Endometrial microvascular endothelial cells (primary cell): ENCODE results near the gene SLAMF1. TPM values are rescaled to one million over a fixed set of nuclear protein-coding genes. Genes with fewer than 3 reads are reported as not detected.

ENCODE experiments used
- in situ Hi-C: cut with HindIII; loops from 2 replicates; pipeline ENCODE4 v1.10.0; 2017; ENCODE audit warnings: low sequenced_read_pairs, low pct_unique_long_range_greater_than_20kb; ENCODE audit errors: inconsistent ontology term
- total RNA-seq: library from RNA; depleted of rRNA; stranded (reverse); fragments of >200 nt; gene quantifications from one replicate; pipeline ENCODE4 v1.2.3, GENCODE V29; 2015; ENCODE audit errors: inconsistent ontology term

Gene SLAMF1
- total RNA-seq, 1 donor from 2014 or later: not detected

DNA sequence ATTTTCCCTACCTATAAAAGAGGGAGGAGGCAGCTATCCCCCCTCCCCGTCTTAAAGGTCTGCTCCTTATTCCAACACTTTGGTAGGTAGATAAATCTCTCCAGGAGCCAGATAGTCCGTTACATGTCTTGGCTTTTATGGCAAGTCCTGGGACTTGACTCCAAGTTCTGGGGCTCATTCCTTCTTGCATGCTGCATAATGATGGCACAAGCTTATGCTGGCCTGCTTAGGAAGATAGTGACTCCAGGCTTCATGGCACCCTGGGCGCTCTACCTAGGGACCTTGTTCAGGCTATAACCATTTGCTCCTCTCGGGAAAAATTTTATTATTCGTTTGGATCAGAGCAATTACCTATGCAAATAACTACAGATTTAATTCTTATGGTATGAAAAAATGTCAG lies 3.7 kb downstream of the SLAMF1 start:
- in situ Hi-C loops: no loop called here

DNA sequence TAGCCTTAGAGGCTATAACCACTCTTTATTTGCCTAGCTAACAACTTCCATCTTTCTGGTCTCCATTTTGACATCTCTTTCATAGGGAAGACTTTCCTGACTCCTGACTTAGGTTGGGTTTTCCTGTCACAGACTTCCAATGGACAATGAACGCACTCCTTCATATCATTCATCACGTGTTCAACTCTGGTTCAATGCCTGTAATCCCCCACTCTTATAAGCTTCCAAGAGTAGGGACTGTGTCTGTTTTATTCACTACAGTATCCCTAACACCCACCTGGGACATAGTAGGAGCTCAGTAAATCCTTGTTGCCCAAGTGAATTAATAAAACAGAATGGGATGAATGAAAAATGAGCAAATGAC lies 4.6 kb downstream of the SLAMF1 start:
- in situ Hi-C loops: no loop called here

DNA sequence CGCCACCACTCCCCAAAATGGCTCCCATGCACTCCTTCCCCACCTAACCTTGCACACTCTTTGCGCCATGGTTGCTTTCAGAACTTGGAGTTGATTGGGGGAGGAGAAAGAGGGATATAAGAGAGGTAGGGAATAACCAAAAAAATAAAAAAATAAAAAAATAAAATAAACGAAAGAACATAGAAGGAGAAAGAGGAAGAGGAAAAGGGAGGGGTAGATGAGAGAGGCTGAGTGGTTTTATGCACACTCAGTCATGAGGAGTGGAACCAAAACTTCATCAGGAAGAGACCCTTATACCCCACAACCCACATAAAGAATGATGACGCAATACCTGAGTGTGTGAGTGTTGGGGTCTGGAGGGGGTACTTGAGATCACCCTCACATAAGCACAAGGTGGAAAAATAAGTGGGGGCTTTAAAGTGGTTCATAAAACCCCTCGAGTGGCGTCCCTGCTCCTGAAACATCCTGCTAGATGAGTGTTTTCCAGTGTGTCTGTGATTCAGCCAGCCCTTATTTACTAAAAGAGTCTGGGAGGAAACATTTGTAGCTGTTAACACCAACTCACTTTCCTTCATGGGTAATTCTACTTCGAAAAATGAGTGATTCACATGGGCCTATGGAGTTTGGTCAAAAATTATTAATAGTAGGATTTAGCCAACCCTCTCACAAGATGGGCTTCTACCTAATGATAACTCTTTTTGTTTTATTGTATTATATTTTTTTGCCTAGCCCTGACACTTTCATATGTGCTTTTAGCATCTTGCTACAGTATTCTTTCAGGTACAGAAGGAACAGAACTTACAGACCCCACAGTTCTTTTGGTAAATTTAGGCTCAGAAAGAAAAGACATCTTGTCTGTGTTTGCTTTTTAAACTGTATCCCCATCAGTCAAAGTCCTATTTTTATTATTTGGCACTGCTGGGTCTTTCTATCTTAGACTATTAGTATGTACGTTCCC lies 5.2 kb downstream of the SLAMF1 start:
- in situ Hi-C loops: no loop called here

DNA sequence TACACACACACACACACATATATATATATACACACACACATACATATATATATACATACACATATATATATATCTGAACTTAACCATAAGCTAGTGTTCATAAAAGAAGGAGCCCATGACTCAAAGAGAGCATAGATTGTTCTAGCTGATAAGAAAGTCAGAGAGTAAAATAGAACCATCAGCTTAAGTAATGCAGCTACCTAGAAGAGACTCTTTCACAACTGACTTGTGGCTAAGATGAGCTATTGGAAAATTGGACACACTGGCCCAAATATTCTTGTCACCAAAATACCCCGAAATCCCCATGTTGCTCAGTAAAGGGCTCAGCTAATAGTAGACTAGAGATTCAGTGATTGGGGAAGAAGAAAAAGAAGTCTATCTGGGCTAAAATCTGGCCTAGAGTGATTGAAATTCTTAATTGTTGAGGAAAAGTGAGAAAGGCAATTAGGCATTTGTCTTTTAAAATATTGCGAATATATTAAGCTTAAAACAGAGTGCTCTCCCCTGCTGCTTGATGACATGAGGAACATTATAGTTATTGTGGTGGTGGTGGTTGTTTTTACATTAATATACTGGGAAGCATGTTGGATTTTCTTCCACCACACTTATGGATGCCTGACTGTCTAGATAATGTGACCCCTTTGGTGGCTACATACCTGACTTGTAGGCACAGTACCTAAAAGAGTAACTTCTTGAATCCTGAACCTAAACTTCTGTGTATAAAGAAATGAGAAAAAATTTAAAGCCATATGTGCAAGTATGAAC lies 6.3 kb downstream of the SLAMF1 start:
- in situ Hi-C loops: no loop called here

DNA sequence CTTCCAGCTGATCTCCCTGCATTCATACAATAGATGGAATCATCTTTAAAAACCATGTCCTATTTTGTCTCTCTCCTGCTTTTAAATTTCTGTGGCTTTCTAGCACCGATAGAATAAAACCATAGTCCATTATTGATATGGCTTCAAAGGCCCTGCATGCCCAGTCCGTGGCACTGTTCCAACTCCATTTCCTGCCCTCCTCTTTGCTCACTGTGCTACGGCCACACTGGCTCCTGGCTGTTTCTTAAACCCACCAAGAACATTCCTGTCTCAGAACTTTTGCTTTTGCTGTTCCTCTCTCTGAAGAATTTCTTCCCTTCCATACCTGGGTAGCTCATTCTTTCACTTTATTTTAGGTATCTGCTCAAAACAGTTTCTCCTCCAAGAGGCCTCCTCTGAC lies 7.2 kb downstream of the SLAMF1 start:
- in situ Hi-C loops: no loop called here

DNA sequence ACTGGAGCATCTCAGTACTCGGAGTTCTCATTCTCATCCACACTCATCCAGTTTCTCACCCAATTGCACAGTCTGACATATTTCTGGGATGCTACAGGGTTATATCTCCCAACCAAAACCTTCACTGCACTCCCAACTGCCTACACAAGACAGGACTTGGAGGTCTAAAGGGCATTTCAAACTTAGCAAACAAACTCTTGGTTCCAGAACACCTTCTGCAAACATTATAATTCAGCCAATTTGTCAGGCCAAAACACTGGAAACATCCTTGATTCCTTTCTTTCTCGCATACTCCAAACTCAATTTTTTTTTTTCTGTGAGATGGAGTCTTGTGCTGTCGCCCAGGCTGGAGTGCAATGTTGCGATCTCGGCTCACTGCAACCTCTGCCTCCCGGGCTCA lies 7.9 kb downstream of the SLAMF1 start:
- in situ Hi-C loops: no loop called here

DNA sequence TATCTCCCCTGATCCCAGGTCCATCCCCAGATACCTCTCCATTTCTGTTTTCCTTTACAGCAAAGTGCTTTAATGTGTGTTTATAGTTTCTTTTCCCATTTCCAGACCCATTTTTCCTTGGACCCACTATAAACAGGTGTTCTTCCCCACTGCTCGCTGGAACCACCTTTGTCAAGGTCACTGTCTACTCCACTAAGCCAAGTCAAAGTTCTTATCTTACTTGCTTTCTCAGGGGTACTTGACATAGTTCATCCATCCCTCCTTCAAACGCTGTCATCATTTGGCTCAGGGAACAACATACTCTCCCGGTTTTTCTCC lies 8.3 kb downstream of the SLAMF1 start:
- in situ Hi-C loops: no loop called here

DNA sequence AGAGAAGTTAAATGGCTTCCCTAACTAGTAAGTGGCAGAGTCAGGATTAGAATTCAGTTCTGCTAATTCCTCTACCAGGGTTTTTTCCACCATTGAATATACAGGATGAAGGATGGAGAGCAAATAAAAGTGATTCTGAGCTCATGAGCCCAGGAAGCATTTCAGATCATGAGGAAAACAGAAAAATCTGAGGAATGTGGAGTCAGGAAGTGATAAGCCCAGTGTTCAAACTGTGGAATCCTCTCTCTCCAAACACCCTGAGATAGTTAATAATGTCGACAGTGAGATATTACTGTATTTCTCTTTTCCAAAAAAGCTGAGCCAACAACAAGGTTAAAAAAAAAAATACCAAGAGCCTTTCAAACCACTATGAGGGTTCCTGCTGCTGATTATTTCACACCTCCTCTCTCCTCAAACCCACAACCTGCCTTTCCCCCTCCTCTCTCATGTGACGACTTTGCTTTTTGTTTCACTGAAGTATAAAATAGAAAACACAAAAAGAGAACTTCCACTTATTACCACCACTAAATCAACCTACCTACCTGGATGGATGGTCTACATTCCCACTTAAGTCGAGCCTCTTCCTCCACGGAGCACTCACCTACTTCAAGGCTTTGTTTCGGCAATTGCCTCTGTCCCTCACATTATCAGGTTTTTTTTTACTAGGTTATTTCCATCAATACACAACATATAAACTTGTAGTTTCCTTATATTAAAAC lies 8.9 kb downstream of the SLAMF1 start:
- in situ Hi-C loops: no loop called here

DNA sequence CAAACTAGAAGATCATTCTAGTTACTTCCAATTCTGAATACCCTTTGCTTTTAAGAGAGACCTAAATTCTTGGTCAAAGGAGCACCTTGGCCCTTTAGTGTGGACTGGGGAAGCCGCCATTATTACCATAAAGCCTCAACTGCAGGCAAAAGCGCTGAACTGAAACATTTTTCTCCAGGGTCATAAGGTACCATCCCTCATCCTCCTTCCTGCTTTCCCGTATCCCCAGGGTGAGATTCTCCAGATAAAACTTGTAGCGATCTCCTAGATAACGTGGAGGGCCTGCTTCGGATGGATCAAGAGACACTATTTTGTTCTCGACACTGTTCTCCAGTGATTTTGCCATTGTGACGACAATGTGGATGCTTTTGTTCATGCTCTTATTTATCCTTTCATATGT lies 9.8 kb downstream of the SLAMF1 start:
- in situ Hi-C loops: no loop called here

DNA sequence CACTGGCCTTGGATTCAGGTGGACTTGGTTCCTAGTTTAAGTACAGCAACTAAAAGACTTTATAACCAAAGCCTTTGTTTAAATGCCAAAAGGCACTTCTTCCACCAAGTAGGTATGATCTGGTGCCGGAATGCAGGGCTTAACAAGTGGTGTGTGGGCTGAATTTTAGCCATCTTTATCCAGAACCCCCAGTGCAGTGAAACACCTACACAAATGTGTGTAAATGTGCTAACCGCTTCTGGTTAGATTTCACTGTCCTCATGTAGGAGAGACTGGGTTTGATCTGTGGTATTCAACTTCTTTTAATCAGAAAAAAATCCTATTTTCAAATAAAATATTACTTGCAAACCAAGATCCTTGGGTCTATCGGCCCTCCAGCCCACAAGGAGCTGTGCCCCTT lies 10.3 kb downstream of the SLAMF1 start:
- in situ Hi-C loops: no loop called here

DNA sequence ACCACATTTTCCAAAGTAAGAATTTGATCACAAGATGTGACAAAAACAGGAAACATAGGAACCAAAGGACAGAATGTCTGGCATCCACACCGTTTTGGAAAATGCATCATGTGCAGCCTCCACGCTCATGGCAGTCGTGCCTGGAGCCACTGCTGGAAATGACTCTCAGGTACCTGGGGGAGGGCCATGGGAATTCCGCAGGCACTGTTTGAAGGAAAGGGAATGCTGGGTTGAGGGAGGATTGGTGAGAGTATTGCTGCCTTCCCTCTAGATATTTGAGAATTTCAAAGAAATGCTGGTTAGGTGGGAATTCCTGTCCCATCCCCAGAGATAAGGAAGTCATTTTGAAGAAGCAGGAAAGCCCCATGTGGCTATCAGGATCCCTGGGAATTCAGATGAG lies 10.8 kb downstream of the SLAMF1 start:
- in situ Hi-C loops: no loop called here

DNA sequence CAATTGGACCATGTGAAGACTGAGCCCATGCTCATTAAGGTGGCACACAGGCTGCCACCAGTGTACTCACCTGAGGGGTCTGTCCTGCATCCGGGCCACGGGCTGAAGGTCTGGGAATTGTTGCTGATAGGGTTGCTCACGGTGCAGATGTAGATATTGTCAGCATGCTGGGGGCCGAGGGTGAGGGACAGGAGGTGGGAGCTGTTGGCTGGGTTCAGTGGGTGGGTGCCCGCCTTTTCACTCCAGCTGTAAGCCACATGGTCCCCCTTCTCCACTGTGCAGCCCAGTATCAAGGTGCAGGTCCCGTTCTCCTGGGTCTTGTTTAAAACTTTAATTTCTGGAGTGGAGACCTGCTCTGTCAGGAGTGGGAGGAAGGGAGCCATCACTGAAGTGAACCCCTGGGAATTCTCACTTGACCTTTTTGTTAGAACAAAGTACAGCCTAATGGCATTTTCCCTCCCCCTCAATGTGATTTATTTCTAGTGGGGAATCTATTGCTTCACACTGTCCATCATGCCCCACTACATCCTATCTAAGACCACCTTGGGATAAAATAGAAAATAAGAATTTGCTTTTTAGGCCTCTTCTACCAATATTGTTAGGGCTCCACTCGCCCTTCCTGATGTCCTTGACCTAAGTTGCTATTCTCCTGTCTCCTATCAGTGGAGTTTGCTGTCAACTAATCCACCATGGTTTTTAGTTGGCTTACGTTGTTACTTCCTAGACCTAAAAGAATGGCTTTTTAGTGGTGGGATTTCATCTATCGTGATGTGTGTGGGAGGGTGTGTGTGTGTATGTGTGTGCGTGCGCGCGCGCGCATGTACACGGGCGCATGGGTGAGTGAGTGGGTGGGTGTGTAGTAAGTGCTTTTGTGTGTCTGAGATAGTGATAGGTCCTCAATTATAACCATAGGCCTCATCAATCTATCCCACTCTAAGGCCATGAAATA lies 12.0 kb downstream of the SLAMF1 start:
- in situ Hi-C loops: no loop called here

DNA sequence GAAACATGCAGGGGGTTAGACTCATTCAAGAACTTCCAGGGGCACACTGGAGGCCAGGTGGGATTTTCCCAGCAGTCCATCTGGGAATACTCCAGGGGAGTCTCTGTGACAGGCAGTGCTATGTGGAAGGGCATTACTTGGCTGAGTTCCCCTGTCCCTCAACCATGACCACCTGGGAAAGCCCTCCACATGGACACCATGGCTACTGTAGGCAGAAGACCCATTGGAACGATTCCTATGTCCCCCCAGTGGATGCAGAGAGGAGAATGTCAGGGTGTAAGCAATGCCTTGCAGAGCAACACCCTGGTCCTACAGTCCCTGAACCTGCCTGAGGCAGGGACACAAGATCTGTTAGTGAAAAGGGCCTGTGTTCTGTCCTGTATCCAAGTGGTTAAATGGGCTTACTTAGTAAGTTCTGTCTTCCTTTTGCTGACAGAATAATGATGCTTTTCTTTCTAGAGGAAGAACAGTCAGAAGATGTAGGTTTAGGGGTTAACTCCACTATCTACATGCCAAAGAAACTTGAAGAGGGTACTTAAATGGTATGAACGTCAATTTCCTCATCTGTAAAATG lies 13.4 kb downstream of the SLAMF1 start:
- in situ Hi-C loops: no loop called here

DNA sequence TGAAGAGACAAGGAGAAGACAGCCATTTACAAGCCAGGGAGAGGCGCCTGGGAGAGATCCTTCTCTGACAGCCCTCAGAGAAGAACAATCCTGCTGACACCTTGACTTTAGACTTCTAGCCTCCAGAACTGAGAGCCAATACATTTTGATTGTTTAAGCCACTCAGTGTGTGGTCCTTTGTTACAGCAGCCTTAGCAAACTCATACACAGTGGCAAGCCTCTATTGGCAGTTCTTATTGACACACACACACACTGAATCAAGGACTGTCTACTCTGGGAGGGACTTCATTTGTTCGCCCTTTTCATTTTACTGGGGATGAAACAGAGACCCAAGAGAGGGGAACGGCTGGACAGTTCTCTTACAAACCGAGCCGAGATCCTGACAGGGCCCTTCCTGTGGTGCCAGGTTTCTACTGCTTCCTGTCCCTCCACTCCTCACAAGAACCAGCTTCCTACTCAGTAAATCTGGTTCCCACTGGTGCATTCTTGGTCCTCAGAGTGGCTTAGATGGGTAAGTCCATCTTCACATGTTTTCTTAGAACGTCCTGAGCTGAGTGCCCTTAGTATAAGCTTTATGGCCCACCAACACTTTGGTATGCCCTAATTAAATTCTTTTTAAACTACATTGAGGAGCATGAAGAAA lies 14.7 kb downstream of the SLAMF1 start:
- in situ Hi-C loops: no loop called here

DNA sequence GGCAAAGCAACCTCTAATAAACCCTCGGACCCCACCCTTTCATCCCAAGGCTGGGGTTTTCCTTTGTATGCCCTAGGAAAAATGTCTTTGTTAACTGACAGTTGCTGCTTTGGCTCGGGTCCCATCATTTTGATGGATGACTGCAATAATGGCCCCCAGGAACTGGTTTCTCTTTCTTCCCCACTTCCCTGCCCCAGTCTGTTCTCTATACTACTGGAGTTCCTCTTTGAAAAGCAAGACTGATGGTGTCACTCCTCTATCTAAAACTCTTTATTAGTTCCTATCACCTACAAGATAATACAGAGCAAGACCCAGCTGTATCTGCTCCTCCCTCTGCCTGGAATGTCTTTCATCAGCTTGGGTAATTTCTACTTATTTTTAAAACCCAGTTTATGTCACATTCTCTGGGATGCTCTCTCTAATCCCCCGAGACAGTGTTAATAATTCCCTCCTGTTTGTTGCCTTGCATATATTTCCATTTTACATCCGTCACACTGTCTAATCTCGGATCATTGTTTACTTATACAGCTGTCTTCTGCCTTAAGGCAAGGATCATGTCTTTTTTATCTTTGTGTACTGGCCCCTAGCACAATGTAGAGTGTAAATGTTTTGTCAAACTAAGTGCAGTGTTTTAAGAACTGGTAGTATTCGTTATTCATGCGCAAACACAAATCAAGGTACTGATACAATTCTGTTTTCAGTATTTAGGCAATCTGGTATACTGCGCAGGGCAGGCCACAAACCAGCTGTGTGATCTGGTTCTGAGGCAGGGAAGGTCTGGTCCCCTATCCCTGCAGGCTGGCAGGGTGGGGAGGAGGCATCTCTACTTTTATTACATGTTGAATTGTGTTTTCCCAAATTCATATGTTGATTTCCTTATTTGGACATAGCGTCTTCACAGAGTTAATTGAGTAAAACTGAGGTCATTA lies 16.1 kb downstream of the SLAMF1 start:
- in situ Hi-C loops: no loop called here

DNA sequence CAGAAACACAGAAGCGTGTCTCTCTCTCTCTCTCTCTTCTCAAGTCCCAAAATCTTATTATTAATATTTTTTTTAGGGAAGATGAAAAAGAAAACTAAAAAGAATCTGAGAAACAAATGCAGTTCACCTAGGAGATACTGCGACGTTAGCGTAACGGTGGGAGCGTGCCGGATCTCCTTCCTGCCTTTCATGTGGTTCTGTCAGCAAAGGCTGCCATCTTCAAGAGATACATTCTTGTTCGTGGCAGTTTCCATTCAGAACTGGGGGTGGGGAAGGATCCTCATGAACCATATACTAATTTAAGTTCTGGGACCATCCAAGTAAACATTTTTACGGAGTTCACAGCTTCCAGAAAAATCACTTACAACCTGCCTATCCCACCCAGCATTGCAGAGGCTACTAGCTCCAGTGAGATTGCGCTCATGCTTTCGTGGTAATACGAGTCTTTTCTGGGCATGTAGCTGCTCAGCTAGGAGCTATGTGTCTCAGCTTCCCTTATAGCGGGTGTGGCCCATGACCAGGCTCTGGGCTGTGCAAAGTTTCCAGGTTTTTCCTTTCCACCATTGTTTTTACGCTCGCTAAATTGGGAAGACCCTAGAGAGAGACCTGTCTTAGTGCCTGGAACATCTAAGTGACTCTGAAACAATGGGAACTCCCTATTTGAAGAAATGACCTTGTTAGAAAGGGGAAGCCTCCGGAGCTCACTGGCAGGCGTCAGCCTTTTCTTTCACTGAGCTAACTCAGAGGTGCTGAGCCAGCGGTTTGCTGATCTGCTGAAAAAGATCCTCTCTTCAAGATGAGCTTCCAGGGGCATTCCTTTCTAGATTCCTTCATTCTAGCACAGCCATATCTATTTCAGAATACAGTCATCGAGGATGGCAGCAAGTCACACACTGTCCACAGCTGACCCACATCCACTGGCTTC lies 17.3 kb downstream of the SLAMF1 start:
- in situ Hi-C loops: no loop called here
